CD4-positive, alpha-beta T cell treated with Interleukin-2 at 100 ng/mL for 4 hours (primary cell): ENCODE measurements around the gene PCBP3.
"Not testable (repeated sequence)": the region's sequence is repeated elsewhere in the genome, so short reads cannot be mapped to it uniquely, and the experiment has no call there.

Experiments
- DNase-seq: peaks from one replicate; pipeline ENCODE4 v3.0.0-alpha.2; 2020; ENCODE audit warnings: low spot score

The PCBP3 gene

DNA sequence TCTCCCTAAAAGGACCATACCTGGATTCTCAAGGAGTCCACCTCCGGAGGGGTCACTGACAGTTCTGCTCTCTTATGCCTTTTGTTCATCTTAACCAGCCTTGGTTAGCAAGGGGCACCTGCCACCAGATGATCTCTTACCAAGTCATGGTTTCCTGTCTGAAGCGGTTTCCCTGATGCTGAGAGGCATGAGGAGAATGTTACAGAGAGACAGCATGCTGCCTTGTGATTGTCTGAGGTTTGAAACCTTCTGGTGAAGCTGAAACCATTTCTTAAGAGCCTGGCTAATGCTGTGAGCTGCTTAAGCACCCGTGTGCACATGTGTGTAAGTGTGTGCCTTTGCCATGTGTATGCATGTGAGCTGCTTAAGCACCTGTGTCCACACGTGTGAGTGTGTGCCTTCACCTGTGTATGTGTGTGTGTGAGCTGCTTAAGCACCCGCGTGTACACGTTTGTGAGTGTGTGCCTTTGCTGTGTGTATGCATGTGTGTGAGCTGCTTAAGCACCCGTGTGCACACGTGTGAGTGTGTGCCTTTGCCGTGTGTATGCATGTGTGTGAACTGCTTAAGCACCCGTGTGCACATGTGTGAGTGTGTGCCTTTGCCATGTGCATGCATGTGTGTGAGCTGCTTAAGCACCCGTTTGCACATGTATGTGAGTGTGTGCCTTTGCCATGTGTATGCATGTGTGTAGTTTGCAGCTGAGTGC is 201.7 kb downstream of the PCBP3 start:
- DNase-seq, result no peak

DNA sequence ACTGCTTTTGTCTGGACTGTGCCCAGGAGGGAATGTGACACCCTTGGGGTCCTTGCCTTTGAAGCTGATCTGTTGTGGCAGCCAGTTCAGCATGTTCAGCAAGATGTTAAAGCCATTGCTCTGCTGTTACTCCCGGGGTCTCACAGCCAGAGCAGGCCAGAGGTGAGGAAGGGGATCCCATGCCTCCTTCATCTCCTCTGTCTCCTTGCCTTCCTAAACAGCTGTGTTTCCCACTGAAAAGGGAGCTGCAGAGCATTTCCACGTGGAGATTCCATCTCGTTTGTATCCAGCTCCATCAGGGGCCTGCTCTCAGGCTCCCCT is 202.2 kb downstream of the PCBP3 start:
- no peak for DNase-seq

DNA sequence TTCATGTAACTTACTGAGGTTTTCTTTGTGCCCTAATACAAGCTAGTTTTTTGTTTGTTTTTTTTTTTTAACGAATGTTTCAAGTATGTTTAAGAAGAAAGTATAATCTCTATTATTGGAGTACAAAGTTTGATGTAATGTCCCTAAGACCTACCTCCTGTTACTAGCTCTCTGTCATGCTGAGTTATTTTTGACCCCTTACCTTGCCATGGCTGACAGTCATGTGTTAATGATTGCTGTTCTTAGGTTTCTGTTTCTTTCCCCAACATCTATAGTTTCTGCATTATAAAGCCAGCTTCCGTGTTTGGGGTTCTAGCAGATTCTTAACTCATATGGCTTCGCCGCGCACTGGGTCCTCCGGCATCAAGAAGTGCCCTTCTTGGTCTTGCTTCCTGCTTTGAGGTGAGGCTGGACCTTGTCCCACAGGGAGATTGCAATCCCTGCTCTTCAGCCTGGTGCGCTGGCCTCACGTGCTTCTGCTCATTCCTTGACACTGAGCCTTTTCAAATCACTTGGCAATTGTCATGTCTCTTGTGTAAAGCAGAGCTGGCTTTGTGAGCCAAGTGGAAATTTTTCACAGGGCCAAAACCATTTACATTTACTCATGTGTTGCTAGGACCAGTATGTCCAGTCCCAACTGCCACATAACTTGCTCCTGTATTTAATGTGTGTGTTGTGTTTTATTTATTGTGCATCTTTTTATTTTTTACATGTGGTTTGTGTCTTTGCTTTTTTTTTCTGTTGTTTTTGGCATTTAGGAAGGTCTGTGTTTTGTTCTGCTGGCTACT is 203.0 kb downstream of the PCBP3 start:
- no peak for DNase-seq

DNA sequence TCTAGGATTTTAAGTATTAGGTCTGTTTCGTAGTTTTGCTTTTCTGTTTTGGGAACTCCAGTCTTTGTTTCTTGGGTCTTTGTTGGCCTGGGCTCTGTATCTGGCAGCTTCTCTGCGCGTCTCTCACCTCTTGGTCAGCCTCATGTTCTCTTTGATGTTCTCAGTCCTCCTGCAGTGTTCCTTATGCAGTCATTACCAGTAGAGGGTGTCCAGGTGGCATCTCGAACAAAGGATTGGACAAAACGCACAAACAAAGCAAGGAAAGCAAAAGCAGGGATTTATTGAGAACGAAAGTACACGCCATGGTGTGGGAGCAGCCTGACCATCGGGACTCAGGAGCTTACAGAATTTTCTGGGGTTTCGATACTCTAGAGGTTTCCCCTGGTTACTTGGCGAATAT is 204.3 kb downstream of the PCBP3 start:
- no peak for DNase-seq

DNA sequence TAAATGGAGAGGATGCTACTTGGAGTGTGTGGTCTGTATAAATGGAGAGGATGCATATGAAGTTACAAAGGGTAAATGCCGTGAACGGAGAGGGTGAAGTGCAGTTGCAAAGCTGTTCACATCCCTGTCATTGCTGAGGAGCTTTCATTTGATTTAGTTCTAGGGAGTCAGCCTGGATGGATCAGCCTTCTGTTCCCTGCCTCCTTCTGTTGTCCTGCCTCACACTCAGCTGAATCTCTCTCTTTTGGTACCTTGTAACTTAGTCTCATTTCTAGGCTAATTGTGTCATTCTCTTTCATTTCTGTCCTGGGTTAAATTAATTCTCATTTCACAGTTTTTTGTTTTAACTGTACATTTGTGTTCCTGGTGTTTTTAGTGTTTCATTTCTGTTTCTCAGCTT is 204.8 kb downstream of the PCBP3 start:
- no peak for DNase-seq

DNA sequence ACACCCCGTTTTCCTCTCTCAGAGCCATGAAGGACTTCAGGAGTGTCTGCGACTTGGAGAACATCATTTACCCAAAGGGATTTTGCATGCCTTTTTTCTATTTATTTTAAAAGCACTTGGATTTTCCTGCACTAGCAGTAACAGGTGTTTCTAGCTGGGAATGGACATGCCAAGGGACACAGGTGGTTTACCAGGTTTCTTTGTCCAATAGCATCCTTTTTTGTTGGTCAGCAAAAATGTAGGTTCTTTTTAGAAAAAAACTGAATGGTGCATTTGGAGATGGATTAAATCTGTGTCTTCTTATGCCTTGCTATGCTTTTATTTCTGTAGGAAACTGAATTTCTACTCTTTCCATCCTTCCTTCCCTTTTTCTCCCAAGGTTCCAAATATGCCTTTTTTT is 205.3 kb downstream of the PCBP3 start:
- no peak for DNase-seq

DNA sequence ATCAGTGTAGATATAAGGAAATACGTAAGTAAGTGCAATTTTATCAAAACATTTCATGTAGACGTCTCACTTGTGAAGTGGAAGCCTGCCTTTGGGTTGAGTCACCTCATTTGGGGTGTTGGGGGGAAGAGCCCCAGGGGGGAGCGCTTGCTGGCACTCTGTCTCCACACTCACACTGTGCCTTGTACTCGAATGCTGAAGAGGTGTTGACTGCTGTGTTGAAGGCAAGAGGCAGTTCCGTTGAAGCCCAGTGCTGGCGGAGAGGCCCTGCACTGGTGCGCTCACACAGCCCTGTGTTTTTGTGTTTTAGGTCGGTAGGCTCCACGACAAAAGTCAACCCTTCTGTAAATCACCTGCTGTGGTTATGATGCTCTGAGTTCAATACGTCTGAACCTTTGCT is 206.1 kb downstream of the PCBP3 start:
- DNase-seq, result no peak

DNA sequence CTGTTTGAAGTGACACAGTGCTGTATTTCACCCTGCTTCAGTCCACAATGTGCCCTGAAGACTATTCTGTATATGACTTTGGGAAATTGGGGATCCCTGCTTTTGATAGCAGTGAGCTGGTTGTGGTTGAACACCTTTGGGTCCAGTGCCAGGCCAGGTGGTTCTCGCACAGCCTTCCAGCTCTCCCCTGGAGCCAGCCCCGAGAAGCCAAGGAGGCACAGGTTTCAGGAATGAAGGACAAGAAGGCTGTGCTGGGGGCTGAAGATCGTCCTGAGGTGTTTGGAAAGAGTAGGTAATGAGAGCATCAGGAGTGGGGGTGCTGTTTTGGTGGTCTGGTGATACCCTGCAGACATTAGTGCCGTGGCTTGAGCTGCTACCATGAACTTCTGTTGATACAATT is 206.7 kb downstream of the PCBP3 start:
- no peak for DNase-seq

DNA sequence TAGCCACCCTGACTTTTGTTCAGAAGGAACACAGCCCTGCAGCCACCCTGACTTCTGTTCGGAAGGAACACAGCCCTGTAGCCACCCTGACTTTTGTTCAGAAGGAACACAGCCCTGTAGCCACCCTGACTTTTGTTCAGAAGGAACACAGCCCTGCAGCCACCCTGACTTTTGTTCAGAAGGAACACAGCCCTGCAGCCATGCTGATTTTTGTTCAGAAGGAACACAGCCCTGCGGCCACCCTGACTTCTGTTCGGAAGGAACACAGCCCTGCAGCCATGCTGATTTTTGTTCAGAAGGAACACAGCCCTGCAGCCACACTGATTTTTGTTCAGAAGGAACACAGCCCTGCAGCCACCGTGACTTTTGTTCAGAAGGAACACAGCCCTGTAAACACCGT is 208.9 kb downstream of the PCBP3 start:
- DNase-seq, result not testable (repeated sequence)

DNA sequence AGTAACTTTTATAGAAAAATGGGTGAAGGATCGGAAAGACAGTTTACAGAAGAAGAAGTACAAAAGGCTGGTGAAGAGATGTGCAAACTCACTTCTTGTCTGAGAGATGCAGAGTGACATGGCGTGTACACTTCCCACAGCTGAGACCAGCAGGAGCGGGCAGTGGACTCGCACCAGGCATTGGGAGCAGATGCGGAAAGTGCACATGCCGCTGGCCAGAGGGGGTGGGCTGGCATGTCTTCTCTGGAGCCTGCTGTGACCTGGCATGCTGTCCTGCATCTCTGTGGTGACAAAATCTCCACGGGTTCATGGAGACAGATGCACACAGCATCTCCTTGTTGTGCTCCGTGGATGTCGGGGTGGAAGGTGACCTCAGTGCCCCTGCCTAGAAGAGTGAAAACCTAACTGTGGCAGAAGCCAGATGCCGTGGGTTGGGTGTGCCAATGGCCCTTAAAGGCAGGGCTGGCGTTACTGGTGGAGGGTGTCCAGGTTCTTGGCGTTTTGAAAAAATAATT is 209.4 kb downstream of the PCBP3 start:
- no peak for DNase-seq

DNA sequence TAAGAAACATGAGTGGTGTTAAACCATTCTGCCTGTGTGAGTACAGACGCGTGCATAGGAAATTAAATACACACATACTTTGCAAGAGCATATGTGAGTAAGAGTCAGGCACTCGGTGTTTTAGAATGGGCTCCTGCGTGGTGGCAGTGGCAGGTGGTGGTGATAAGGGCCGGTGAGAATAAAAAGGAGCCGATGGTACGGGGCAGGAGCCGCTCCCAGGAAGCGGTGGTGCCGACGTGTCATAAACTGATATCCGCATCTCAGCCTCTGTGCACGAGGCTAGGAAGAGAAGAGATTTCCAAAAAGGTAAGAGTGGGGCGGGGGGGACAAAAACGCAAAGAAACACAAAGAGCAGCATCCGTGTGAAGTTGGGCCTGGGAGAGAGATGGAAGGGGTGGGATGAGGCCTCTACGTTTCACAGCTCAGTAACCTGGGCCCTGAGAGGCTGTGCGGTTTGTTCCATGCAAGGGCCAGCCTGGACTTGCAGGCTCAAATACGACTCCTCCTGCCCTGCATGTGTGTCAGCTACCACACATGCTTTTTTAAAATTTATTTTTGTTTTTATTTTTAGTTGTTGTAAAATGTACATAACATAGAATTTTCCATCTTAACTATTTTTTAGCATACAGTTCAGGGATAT is 210.3 kb downstream of the PCBP3 start:
- DNase-seq, result no peak

DNA sequence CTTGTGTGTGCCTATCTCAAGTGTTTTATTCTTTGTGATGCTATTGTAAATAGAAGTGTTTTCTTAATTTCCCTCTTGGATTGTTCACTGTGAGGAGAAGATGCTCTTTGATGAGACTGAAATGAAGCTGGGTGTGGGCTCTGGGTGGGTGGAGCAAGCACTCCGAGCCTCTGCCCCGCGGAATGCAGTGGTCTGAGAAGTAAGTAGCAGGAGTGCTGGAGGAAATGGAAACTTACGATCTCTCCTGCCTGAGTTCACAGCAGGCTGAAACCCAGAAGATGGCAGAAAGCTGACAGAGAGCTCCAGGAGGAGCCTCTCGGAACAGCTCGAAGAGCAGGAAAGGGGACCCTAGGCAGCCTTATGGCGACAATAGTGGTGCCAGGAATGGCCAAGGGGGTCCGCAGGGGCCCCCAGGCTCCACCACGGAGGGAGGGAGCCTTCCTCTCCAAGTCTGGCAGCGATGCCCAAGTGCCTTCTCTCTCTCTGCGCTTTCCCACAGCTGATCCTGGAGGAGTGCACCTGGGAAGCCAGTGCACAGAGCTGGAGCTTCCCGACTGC is 211.2 kb downstream of the PCBP3 start:
- no peak for DNase-seq

DNA sequence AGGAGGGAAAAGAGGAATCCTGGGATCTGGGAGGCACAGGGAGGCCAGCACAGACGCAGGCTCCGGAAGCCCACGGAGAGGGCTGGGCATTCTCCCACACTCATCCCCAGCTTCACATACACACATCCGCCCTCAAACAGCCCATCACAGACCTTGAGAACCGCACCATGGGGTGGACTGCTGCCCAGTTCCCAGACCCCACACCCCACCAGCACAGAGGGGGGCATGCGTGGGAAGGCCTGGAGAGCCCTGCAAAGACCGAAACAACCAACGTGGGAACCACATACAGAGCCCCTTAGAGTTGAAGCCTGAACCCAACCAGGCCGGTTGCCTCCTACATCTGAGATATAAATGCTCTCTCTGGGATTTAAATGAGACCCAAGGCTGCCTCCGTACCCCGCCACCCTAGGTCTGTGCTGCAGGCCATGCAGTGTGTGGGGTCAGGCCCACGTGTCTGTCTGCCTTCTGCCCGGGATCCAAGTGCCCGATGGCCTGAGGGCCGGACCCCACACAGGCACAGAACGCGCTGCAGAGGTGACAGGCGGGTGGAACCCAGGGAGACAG is 211.8 kb downstream of the PCBP3 start:
- no peak for DNase-seq

DNA sequence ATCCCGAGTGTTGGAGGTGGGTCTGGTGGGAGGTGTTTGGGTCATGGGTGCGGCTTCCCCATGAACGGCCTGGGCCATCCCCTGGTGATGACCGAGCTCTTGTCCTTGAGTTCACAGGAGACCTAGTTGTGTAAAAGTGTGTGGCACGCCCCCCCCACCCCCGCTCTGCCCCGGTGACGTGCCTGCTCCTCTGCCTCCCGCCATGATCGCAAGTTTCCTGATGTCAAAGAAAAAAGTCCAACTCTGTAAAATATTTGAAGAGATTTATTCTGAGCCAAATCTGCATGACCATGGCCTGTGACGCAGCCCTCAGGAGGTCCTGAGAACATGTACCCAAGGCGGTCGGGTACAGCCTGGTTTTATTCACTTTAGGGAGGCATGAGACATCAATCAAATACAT is 212.9 kb downstream of the PCBP3 start:
- no peak for DNase-seq

DNA sequence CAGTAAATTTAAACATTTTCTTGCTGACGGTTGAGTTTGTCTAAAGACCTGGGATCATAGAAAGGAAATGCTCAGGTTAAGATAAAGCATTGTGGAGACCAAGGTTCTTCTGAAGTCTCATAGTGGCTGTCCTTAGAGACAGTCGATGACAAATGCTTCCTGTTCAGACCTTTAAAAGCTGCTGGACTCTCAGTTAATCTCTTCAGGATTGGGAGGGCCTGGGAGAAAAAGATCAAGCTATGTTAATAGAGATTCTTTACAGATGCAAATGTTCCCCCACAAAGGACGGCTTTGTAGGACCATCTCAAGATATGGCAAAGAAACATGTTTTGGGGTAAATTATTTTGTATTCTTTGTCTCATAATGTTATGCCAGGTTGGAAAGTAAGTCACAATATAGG is 213.4 kb downstream of the PCBP3 start:
- DNase-seq, result no peak

DNA sequence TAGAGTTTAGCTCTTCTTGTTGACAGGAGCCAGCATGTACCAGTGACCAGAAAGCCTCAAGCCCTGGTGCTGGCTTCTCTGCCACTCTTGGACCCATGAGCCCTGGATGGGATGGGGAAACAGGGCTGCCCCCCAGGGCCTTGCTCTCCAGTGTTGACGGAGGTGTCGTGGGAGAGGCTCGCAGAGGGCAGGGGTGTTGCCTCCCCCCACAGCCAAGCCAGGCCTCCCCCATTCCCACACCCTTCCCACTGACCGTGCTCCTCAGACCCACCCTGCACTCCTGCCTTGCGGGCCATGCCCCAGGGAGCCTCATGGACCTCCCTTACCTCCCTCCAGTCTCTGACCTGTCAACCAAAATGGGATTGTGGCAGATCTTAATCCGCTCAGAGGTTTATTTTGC is 214.2 kb downstream of the PCBP3 start:
- DNase-seq, result no peak

DNA sequence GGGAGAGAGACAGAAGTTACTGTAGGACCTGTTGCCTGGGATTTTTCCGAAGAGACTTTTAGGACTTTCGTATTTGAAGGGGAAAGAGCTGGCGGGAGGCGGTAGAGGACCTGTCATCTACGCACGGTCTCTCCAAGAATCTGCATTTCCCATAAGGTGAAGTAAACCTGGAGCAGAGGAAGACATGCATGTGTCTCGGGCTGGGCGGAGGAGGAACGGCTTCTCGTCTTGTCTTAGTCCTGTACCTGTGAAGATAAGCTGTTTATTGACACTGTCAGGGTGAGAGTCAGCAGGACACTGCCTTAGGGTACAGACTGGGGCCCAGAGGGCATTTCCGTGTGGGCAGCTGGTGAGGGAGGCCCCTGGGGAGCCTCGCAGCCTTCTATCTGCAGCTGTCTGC is 214.7 kb downstream of the PCBP3 start:
- no peak for DNase-seq

DNA sequence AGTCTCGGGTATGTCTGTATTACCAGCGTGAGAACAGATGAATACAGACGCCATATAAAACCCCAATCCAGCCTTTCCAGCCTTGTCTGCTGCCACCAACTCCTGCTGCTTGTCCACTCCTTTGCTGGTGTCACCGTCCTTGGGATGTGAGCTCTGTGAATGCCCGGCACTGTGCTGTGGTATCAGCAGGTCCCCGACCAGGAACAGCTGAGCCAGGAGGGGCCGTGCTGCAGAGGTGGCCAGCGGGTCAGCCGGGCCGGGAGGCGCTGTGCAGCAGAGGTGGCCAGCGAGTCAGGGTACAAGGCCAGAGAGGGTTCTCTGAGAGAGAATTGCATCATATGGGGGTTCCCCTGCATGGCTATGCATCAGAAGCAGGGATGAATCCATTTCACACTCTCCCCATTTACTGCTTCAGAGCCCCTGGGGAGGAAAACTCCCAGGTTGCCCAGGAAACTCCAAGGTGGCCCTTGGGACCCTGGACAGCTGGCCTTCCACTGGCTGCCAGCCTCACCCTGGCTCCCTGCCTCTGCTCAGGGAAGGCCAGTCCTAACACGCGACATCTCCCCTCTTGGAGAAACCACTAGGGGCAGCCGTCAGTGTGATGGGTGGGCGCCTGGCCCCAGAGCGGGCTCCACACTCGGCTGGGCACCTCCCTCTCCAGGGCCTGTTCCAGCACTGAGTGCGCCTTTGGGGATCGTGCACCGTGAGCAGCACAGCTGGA is 215.7 kb downstream of the PCBP3 start:
- no peak for DNase-seq

DNA sequence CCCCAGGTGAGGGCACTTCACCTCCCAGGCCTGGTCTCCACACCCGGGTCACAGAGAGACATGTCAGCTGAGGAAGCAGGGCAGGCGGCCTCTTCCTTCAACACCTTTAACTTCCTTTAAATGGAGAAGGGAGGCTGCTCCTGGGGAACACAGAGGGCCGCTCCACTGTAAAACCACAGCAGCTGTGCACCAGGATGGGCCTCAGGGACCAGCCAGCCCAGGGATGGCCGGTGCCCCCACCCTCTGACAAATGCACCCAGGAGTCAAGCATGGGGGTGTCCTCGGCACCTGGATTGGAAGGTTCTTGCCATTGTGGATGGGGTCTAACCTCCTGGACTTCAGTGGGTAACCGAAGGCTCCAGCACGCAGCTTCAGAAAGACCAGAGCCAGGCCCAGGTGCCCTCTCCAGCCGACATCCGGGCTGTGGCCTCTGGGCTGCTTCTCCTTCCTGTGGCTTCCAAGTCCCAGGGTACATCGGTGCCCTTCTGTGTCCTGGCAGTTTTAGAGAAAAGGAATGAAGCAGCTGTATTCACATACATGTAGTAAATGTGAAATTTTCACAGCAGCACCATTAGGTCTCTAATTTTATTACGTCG is 216.3 kb downstream of the PCBP3 start:
- no peak for DNase-seq

DNA sequence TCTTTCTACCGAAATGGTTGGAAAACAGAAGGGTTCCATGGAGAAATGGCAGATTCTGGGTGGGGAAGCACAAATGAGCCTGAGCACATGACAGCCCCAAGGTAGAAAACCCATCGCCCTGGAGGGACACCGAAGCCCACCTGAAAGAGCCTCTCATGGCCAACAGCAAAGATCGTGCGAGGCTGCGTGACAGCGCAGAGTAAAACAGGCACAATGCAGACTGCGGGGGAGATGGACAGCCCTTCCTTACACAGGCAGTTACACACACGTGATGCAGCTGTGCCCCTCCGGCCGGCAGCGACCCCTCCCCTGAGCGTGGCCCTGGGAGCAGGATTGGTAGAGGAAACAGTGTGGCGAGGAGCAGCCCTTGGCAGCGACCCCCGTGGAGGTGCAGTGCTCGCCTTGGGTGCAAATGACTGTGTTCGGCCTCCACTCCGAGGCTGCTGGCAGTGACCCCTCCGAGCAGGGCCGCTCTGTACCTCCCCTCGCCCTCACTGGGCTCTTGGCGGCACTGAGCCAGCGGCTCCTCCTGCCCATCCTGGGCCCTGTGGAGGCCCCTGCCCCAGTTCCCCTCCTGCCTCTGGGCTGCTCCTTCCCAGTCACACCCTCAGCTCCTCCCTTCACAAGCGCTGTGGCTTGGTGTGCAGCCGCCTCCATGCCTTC is 217.1 kb downstream of the PCBP3 start:
- no peak for DNase-seq
